GM21390 (cell line): ENCODE measurements around the gene RPL39.
"Not testable (repeated sequence)": the region's sequence is repeated elsewhere in the genome, so short reads cannot be mapped to it uniquely, and the experiment has no call there.

Source experiments
- ATAC-seq: cut with Tn5 transposase; IDR thresholded peaks from one replicate; pipeline ENCODE4 v1.9.1; 2021; ENCODE audit not compliant: unreplicated experiment

Gene RPL39

GRCh38 chrX:119763836-119764387, 27.5 kb downstream of the RPL39 start:
- no peak for ATAC-seq

GRCh38 chrX:119763181-119763580, 28.2 kb downstream of the RPL39 start:
- no peak for ATAC-seq

GRCh38 chrX:119762718-119763117, 28.7 kb downstream of the RPL39 start:
- ATAC-seq = no peak

- no peak for ATAC-seq
Measured at GRCh38 chrX:119760026-119760877, 31.2 kb downstream of the RPL39 start.

GRCh38 chrX:119759248-119759766, 32.1 kb downstream of the RPL39 start:
- ATAC-seq = no peak

- no peak for ATAC-seq
Measured at GRCh38 chrX:119758731-119759247, 32.6 kb downstream of the RPL39 start.

GRCh38 chrX:119757979-119758730, 33.3 kb downstream of the RPL39 start, which contains the start of gene SOWAHD:
Gene SOWAHD (plus strand): TSS chrX:119758588. CDS start chrX:119758668, 80 bp downstream.
- no peak for ATAC-seq

- no peak for ATAC-seq
Measured at GRCh38 chrX:119757646-119757978, 33.8 kb downstream of the RPL39 start.

- ATAC-seq = no peak
Measured at GRCh38 chrX:119756926-119757635, 34.3 kb downstream of the RPL39 start.

- peak; percentile 63 for ATAC-seq
Measured at GRCh38 chrX:119755981-119756533, 35.4 kb downstream of the RPL39 start.

- ATAC-seq = no peak
Measured at GRCh38 chrX:119753639-119754257, 37.7 kb downstream of the RPL39 start.

- ATAC-seq = no peak
Measured at GRCh38 chrX:119753001-119753400, 38.4 kb downstream of the RPL39 start.

GRCh38 chrX:119750751-119751150, 40.7 kb downstream of the RPL39 start:
- not testable (repeated sequence) for ATAC-seq

- ATAC-seq = not testable (repeated sequence)
Measured at GRCh38 chrX:119750131-119750530, 41.3 kb downstream of the RPL39 start.

- no peak for ATAC-seq
Measured at GRCh38 chrX:119745283-119745848, 46.1 kb downstream of the RPL39 start.

GRCh38 chrX:119738742-119739141, 52.7 kb downstream of the RPL39 start:
- ATAC-seq = no peak
